GM12892 (cell line): Measurements from ENCODE around the gene IL1A.

Experiments used
- DNase-seq: peaks from one replicate; pipeline ENCODE4 v3.0.0; 2011; ENCODE audit not compliant: insufficient read length
- FAIRE-seq: peaks from 2 replicates; lab custom pipeline; 2011; peaks lifted over from hg19 to GRCh38; lab: Jason Lieb, UNC
- POLR2A ChIP-seq: IDR thresholded peaks from 2 replicates; pipeline ENCODE4 v1.6.1; 2011; ENCODE audit warnings: low read depth, low read length, control low read depth
- POLR2AphosphoS5 ChIP-seq: IDR thresholded peaks from 2 replicates; pipeline ENCODE4 v1.6.1; 2011; ENCODE audit warnings: low read depth, low read length, control low read depth
- TAF1 ChIP-seq: IDR thresholded peaks from 2 replicates; pipeline ENCODE4 v1.6.1; 2011; ENCODE audit warnings: low read depth, mild to moderate bottlenecking, control low read depth, low read length, borderline replicate concordance

Gene IL1A

DNA sequence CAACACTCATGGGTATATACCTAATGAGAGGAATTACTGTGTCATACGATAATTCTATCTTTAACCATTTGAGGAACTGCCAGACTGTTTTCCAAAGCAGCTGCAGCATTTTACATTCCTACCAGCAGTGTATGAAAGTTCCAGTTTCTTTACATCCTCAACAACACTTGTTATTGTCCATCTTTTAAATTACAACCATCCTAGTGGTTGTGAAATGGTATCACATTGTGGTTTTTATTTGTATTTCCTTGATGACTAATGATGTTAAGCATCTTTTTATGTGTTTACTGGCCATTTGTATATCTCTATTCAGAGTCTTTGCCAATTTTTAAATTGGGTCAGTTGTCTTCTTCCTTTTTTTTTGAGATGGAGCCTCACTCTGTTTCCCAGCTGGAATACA is 15.9 kb downstream of the IL1A start:
- DNase-seq = no peak
- FAIRE-seq = no peak
- TF ChIP-seq TAF1 = no peak

DNA sequence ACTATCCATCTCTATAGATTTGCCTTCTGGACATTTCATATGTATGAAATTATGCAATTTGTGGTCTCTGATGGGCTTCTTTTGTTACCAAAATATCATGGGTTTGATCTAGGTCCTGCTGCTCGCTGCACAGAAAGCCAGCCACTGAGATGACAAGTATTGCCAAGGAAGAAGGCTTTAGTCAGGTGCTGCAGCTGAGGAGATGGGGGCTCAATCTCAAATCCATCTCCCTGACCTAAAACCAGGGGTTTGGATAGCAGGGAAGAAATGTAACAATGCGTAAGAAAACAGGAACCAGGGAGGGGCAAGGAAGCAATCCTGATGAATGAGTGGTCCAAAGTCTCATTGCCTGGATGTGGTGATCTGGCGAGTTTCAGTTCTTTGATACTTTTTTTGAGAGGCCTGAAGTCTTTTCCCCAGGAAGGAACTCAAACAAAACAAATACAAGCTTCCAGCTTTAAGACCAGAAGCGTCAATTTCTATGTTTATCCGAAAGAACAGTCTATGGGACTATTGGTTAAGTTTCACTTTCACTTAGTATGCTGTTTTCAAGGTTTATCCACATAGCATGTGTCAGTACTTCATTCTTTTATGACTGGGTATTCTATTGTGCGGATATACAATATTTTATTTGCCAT is 16.5 kb downstream of the IL1A start:
- no peak for DNase-seq
- TF ChIP-seq POLR2A (no peak), TAF1 (no peak), POLR2AphosphoS5 (no peak)
- no peak for FAIRE-seq

DNA sequence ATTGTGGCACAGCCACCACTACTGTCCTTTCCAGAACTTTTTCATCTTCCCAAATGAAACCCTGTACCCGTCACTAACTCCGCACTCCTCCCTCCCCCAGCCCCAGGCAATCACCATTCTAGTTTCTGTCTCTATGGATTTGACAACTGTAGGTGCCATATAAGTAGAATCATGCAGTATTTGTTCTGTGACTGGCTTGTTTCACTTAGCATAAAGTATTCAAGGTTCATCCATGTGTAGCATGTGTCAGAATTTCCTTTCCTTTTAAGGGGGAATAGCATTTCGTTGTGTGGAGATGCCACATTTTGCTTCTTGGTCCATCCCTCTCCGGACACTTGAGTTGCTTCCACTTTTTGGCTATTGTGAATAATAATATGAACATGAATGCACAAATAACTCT is 19.0 kb downstream of the IL1A start:
- no peak for FAIRE-seq
- DNase-seq = no peak
- no peak for TF ChIP-seq POLR2A
- TF ChIP-seq TAF1 = no peak
- no peak for TF ChIP-seq POLR2AphosphoS5

DNA sequence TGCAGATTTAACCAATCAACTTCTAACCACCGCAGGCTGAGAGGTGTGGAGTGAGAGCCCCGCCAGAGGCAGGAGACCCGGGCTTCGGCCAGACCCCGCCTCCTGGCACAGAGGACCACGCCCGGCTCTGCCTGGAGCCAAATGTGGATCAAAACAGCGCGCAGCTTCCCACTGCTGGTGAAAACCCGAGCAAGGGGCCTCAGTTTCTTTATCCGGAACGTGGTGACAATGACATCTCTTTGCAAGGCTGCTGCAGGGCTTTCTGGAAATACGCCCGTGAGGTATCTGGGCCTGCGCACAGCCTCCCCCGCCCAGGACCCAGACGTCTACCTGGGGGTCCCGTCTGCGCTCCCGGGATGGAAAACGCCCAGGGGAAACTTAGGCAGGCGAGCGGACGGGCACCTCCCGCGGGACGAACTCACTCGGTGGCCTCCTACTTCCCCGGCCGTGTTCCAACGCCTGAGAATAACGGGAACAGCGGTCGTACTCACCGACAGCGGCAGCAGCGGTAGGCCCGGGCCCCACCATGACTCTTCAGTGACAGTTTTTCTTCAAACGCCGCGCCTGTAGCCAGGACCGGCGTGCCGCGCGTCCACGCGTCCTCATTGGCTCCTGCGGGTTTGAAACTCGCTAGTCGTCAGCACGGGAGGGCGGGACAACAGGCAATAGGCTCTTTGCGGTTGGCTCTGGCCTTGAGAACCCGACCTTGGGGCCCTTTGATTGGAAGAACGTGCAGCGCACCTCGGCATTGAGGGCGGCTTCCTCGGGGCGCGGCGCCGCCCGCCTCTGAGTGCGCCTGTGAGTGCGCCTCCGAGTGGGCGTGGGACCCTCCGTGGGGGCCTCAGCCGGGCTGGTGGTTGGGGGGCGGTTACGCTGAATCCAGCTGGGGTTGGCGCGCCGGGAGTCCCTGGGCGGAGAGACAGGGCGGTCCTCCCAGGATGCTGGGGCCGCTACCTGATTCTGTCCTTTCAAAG is 19.9 kb downstream of the IL1A start, which contains the start of gene CKAP2L:
Gene CKAP2L, minus strand, starts transcription at position 539 of the 974 bp plus-strand sequence. Its CDS starts 11 bp downstream, at position 528.
- DNase-seq (peak; percentile 92), FAIRE-seq (peak; percentile 93)
- TF ChIP-seq POLR2AphosphoS5 (peak; percentile 13; the same call in 1 of the 2 replicates), POLR2A (peak; percentile 4; the same call in 1 of the 2 replicates), TAF1 (no peak)

DNA sequence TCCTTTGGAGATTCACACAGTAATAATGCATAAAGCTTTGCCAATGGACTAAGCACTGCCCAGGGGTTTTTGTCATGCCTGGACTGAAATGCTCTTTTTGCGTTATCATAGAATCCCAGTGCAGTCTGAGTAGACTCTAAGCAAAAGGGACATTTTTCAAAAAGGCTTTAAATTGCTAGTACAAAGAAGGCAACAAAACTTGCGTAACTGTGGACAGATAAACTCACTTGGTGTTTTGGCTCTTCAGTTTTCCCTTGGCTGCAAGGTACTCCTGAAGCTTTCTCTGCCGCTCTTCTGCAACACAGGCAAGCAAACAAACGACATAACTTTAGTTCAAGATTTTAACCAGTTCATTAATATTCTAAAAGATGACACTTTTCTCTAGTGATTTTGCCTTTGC is 22.0 kb downstream of the IL1A start:
- no peak for TF ChIP-seq TAF1
- no peak for TF ChIP-seq POLR2AphosphoS5
- no peak for TF ChIP-seq POLR2A
- FAIRE-seq (no peak), DNase-seq (no peak)

DNA sequence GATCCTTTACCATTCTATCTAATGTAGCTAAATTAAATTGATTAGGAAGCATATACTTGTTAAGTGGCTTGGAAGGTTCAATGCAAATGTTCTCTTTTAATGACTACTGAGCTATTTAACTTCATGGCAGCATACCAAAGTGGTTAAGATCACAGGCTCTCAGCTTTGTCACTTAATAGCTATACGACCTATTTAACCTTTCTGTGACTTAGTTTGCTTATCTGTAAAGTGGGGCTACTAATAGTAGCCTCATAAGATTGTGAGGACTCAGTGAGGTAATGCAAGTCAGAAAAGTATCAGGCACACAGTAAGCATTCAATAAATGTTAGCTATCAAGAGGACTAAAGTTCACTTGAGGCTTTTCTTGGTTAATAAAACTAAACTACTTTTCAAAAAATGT is 24.1 kb downstream of the IL1A start:
- FAIRE-seq (peak; percentile 56), DNase-seq (no peak)
- TF ChIP-seq POLR2A = no peak
- no peak for TF ChIP-seq TAF1
- TF ChIP-seq POLR2AphosphoS5 = no peak

DNA sequence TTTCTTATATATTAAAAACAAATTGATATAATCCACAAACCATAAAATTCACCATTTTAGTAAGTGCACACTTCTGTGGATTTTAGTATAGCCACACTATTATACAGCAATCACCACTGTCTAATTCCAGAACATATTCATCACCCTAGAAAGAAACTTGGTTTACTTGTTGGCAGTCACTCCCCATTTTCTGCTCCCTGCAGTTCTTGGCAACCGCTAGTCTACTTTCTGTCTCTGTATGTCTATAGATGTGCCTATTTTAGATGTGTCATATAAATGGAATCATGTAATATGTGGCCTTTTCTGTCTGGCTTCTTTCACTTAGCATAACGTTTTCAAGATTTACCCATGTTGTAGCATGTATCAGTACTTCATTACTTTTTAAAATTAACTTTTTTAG is 25.6 kb downstream of the IL1A start:
- DNase-seq (no peak), FAIRE-seq (no peak)
- no peak for TF ChIP-seq POLR2AphosphoS5
- no peak for TF ChIP-seq POLR2A
- no peak for TF ChIP-seq TAF1

DNA sequence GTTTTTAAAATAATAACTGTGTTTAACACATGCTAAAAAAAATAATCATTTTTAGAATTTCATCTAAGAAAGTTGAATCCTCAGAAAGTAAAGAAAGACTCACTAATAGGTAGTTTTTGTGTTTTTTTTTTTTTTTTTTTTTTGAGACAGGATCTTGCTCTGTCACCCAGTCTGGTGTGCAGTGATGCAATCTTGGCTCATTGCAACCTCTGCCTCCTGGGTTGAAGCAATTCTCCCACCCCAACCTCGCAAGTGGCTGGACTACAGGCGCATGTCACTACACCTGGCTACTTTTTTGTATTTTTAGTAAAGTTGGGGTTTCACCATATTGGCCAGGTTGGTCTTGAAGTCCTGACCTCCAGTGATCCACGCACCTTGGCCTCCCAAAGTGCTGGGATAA is 27.0 kb downstream of the IL1A start:
- FAIRE-seq (no peak), DNase-seq (no peak)
- TF ChIP-seq POLR2AphosphoS5 (no peak), TAF1 (no peak), POLR2A (no peak)

DNA sequence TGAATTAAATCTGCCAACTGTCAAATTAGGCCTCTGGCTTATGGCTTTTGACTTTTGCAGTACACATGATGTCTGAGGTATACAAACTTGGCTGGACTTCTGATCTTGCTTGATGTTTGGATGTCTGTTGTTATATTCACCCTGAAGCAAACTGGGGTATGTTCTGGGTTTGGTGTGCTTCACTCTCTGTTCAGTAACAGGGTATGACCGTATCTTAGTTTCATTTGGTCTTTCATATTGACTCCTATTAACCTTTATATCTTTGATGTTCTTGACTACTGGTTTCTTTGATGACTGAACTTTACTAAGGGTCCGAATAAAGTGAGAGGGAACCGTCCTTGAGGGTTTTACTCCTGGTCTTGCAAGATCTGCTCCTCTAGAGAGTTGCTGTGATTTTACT is 28.1 kb downstream of the IL1A start:
- DNase-seq = no peak
- no peak for FAIRE-seq
- no peak for TF ChIP-seq POLR2AphosphoS5
- no peak for TF ChIP-seq TAF1
- TF ChIP-seq POLR2A = no peak

DNA sequence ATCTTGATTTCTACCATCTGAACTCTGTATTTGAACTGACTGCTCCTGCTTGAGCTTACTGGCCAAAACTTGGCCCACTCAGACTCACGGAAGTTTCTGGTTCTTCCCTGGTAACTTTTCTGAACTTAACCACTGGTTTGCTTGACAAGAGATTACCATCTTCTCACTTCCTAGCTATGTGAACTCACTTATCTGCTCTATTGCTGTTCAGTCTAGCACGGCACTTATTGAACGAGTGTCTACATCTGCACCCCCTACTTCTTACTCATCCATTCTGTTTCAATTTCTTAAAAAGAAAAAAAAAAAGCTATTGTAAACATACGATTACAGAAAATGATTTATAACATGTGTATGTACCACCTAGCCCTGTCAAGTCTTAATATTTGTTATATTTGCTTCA is 28.8 kb downstream of the IL1A start:
- no peak for DNase-seq
- FAIRE-seq = no peak

DNA sequence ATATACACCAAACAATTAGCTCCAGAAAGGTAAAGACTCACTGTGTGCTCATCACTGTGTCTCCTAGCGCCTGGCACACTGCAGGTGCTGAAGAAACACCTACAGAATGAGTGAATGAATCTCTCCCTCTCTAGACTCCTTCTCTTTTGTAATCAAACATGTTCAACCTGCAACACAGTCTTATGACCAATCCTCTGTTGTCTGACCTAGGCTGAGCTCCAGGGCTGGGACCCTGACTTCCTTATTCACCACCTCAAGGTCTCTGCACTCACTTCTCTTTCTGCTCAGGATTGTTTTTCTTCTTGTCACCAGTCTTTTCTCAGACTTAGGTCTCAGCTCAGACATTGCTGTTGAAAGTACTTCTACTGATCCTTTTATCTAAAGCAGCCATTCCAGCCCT is 29.7 kb downstream of the IL1A start:
- no peak for FAIRE-seq
- DNase-seq = no peak
- TF ChIP-seq TAF1 (no peak), POLR2A (no peak), POLR2AphosphoS5 (no peak)

More for the DNA sequence above, 28.8 kb downstream of the IL1A start:
- TF ChIP-seq TAF1 (no peak), POLR2AphosphoS5 (no peak), POLR2A (no peak)

DNA sequence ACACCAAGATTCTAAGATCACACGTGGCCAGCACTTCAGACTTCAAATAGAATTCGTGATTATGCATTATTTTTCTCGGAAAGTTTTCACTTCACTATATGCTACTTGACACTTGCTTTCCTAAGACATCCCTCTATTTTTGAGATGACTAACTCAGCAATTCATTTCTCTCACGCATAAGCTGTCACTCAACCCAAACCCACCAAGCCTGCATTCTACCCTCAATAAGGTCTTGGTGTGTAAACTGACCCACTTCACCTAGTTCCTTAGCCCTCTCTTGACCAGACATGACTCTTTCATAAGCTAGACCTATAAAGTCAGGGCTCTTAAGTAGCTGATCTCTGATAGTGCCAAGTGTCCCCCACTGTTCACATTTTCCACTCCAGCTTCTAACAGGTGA is 31.6 kb downstream of the IL1A start:
- FAIRE-seq (no peak), DNase-seq (no peak)
- no peak for TF ChIP-seq POLR2AphosphoS5
- TF ChIP-seq POLR2A = no peak
- TF ChIP-seq TAF1 = no peak
